Measurements from ENCODE around the gene KIR3DL1.

KIR3DL1 gene

DNA sequence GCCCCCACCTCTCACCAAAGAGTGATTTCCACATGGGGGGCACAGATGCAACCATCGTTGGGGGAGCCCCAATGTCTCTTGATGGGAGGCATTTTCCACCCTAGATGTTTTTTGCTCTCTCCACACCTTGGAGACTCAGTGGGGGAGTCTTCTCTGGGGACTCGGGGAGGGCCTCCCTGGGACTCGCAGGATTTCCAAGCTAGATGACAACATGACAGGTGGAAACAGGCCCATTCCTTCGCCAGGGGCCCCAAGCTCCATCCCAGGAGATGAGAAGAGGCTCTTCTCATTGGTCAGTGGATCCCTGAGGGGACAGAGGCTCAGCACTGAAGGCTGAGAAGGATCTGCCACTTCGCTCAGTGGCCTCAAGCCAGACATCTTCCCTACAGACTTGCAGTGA is 25.6 kb upstream of the KIR3DL1 start:
- no peak for DNase-seq

DNA sequence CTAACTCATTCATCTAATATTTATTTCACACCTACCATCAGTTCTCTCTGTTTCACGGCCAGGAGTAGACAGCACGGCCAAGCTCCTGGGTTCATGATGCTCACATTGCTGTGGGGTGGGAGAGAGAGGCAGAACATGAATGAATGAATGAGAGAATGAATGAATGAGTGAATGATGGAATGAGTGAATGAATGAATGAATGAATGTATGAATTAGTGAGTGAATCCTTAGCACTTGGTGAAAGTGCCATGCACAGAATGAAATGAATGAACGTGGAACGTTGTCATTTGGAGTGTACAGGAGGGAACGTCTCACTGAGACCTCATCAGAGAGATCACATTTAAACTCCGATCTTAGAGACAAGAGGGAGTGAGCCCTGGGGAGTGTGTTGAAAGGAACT is 24.8 kb upstream of the KIR3DL1 start:
- Histone ChIP-seq H3K36me3 (replicated peaks) (no peaks in the 10 kb centered on the region), H3K27ac (no peak overlapping the region), H3K4me3 (ENCODE audit: low read depth, low read length) (no peak overlapping the region), H3K27me3 (replicated peaks) (no peaks in the 10 kb centered on the region)
- in situ Hi-C loops (cut with HindIII; ENCODE audit: low pct_ligation_motif_present, low sequenced_read_pairs) = no loop called here
- TF ChIP-seq, protein P1, sequence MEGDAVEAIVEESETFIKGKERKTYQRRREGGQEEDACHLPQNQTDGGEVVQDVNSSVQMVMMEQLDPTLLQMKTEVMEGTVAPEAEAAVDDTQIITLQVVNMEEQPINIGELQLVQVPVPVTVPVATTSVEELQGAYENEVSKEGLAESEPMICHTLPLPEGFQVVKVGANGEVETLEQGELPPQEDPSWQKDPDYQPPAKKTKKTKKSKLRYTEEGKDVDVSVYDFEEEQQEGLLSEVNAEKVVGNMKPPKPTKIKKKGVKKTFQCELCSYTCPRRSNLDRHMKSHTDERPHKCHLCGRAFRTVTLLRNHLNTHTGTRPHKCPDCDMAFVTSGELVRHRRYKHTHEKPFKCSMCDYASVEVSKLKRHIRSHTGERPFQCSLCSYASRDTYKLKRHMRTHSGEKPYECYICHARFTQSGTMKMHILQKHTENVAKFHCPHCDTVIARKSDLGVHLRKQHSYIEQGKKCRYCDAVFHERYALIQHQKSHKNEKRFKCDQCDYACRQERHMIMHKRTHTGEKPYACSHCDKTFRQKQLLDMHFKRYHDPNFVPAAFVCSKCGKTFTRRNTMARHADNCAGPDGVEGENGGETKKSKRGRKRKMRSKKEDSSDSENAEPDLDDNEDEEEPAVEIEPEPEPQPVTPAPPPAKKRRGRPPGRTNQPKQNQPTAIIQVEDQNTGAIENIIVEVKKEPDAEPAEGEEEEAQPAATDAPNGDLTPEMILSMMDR (IDR thresholded peaks at IDR 0.05; ENCODE audit: low read depth, low read length, missing control alignments) = no peak
- DNase-seq = no peak

More for the DNA sequence above, 25.6 kb upstream of the KIR3DL1 start:
- no peaks in the 10 kb centered on the region for H3K36me3 ChIP-seq (replicated peaks)
- no peak overlapping the region for H3K4me3 ChIP-seq (ENCODE audit: low read depth, low read length)
- H3K27me3 ChIP-seq (replicated peaks) = no peaks in the 10 kb centered on the region
- in situ Hi-C loops (cut with HindIII; ENCODE audit: low pct_ligation_motif_present, low sequenced_read_pairs) = no loop called here
- TF ChIP-seq, protein P1 (IDR thresholded peaks at IDR 0.05; ENCODE audit: low read depth, low read length, missing control alignments) = no peak
- H3K27ac ChIP-seq = no peak overlapping the region

DNA sequence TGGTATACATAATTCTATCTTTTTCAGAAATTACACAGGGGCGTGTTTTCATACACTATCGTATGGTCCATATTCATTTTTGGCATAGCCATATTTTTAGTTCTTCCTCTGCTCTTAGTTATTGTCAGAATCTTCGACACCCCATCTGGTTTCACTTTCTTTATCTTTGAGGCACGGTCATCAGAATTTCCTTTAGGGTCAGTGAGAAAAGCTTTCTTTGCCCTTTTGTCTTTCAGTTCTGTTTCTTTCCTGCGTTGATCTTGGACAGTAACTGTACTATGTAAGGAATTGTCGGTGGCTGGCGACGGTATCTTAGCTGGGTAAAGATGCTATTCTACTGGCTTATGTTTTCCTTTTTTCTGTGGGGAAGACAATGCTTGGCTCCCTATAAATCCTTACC is 23.5 kb upstream of the KIR3DL1 start:
- H3K27ac ChIP-seq = no peak overlapping the region
- H3K27me3 ChIP-seq (replicated peaks) = no peaks in the 10 kb centered on the region
- no peak overlapping the region for H3K4me3 ChIP-seq (ENCODE audit: low read depth, low read length)
- in situ Hi-C loops (cut with HindIII; ENCODE audit: low pct_ligation_motif_present, low sequenced_read_pairs) = no loop called here
- H3K36me3 ChIP-seq (replicated peaks) = no peaks in the 10 kb centered on the region
- TF ChIP-seq, protein P1 (IDR thresholded peaks at IDR 0.05; ENCODE audit: low read depth, low read length, missing control alignments) = no peak
- no peak for DNase-seq

DNA sequence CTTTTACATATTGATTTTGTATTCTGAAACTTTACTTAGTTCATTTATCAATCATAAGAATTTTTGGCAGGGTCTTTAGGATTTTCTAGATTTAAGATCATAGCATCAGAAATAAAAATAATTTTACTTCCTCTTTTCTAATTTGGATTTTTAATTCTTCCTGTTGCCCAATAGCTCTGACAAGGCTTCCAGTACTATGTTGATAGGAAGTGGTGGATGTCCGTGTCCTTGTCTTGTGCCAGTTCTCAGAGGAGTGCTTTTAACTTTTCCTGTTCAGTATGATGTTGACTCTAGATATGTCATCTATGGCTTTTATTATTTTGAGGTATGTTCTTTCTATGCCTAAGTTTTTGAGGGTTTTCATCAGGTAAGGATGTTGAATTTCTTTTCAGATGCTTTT is 20.5 kb upstream of the KIR3DL1 start:
- Histone ChIP-seq H3K36me3 (replicated peaks) (no peaks in the 10 kb centered on the region), H3K27ac (no peak overlapping the region), H3K27me3 (replicated peaks) (no peaks in the 10 kb centered on the region), H3K4me3 (ENCODE audit: low read depth, low read length) (no peak overlapping the region)
- TF ChIP-seq, protein P1 (IDR thresholded peaks at IDR 0.05; ENCODE audit: low read depth, low read length, missing control alignments) = no peak
- DNase-seq = no peak
- in situ Hi-C loops (cut with HindIII; ENCODE audit: low pct_ligation_motif_present, low sequenced_read_pairs) = no loop called here

DNA sequence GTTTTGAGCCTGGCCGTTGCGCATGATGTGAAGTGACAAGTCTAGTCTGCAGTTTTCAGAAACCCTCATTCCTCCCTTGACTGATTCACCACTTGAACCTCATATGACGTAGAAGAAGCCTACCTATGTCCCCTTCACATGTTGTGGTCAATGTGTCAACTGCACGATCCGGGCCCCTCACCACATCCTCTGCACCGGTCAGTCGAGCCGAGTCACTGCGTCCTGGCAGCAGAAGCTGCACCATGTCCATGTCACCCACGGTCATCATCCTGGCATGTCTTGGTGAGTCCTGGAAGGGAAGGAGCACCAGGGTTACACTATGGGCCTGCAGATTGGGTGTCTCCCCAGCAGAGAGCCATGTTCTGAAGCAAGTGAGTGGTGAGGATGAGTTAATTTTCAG is 12.9 kb upstream of the KIR3DL1 start, which contains the start of gene KIR2DL4:
KIR2DL4 (plus strand) TSS at position 201 of the 400 bp plus-strand sequence; CDS start at position 243, 42 bp downstream.
- TF ChIP-seq, protein P1 (IDR thresholded peaks at IDR 0.05; ENCODE audit: low read depth, low read length, missing control alignments) = no peak
- H3K4me3 ChIP-seq (ENCODE audit: low read depth, low read length) = no peak within 1 kb of the TSS
- H3K36me3 ChIP-seq (replicated peaks) = no peaks in the 10 kb centered on the region
- H3K27ac ChIP-seq = no peak within 1 kb of the TSS
- in situ Hi-C loops (cut with HindIII; ENCODE audit: low pct_ligation_motif_present, low sequenced_read_pairs) = no loop called here
- DNase-seq = no peak
- no peaks in the 10 kb centered on the region for H3K27me3 ChIP-seq (replicated peaks)

DNA sequence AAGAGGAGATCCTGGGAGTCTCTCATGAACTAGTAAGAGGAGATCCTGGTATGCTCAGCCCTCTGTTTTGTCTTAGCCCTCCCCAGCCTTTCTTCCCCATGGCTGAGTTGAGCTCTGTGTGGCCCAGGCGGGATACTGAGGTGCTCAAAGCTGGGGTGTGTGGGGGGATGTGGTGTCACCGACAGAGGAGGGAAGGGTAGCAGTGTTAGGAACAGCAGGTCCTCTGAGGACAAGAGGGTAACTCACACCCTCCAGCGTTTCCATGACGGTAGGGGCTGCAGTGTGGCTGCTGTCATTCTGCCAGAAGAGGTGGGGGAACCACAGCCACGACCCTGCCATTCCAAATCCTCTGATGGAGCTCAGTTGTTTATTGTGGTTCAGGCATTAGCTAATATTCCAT is 12.2 kb upstream of the KIR3DL1 start:
- H3K36me3 ChIP-seq (replicated peaks) = no peaks in the 10 kb centered on the region
- no peak overlapping the region for H3K27ac ChIP-seq
- TF ChIP-seq, protein P1 (IDR thresholded peaks at IDR 0.05; ENCODE audit: low read depth, low read length, missing control alignments) = no peak
- H3K4me3 ChIP-seq (ENCODE audit: low read depth, low read length) = no peak overlapping the region
- in situ Hi-C loops (cut with HindIII; ENCODE audit: low pct_ligation_motif_present, low sequenced_read_pairs) = no loop called here
- no peak for DNase-seq
- no peaks in the 10 kb centered on the region for H3K27me3 ChIP-seq (replicated peaks)

Measured in brain microvascular endothelial cell (primary cell).